ENCODE measurements around the gene VPS16.

Gene VPS16

DNA sequence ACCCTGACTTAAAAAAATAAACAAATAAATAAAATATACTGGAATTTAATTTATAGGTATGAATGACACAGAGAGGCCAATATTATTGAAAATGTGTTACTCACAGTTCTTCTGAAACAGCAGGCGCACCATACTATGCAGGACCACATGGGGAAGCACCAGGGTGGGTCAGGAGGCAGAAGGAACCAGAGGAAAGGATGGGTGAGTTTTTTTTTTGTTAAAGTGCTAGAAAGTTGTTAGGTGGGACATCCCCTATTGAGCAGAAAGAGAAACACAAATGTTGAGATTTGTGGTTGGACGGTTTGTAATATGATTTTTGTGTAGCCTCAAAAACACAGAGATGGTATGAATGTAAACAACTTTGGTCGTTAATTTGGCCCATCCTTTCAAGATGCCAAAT, 58.7 kb downstream of the VPS16 start:
- TF ChIP-seq GATA1 (IDR thresholded peaks at IDR 0.05; ENCODE audit: low read depth, low read length): no peak
- DNase-seq: no peak

DNA sequence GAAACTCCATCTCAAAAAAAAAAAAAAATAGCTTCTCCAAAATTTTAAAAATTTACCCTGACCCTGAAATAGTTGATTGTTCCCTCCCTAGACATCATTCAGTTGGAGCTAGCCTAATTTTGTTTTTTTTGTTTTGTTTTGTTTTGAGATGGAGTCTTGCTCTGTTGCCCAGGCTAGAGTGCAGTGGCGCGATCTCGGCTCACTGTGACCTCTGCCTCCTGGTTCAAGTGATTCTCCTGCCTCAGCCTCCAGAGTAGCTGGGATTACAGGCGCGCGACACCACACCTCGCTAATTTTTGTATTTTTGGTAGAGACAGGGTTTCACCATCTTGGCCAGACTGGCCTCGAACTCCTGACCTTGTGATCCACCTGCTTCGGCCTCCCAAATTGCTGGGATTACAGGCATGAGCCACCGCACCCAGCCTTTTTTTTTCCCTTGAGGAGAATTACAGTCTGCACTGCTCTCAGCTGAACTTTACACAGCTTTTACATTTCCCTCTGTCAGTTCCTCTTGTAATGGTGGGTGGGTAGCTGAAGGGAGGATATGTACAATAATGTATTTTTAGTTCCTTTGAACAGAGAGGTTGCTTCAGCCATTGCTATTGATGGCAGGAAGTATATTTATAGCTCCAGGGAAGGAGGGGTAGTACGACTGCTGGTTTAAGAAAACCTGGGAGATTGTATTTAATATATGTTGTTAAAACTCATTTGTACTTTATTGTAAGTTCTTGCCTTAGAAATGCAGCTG, 60.5 kb downstream of the VPS16 start:
- no peak for DNase-seq
- TF ChIP-seq GATA1 (IDR thresholded peaks at IDR 0.05; ENCODE audit: low read depth, low read length) (no peak), POLR2A (IDR thresholded peaks at IDR 0.05; ENCODE audit: low read length) (no peak)

DNA sequence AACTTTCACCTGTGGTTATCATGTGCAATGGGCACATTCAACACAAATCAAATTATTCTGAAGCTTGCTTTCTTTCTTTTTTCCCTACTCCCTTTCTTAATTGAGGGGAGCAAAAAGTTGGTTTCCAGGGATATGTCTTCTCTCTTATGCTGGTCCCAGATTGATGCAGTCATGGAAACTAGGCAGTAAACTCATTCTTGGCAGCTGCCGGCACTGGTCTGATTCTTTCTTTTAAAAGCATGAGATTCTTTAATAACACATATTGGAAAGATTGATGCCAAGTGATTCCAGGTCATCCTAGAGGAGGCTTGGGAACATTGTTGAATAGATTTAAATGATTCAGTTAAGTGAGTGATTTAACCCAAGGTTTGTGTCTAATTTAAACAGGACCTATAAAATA, 61.7 kb downstream of the VPS16 start:
- no peak for DNase-seq
- TF ChIP-seq GATA1 (IDR thresholded peaks at IDR 0.05; ENCODE audit: low read depth, low read length) (no peak), POLR2A (IDR thresholded peaks at IDR 0.05; ENCODE audit: low read length) (no peak)

DNA sequence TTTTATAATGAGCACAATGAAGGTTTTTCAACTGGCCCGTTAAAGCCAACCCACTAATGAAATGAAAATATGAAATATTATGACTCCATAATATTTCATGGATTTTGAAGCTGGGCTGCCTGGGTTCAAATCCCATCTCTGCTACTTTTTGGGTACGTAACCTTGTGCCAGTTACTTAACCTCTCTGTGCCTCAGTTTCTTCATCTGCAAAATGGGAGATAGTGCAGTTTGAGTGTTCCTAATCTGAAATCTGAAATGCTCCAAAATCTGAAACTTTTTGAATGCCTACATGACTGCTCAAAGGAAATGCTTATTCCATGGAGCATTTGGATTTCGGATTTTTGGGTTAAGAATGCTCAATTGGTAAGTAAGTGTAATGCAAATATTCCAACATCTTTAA, 62.3 kb downstream of the VPS16 start:
- DNase-seq: no peak

DNA sequence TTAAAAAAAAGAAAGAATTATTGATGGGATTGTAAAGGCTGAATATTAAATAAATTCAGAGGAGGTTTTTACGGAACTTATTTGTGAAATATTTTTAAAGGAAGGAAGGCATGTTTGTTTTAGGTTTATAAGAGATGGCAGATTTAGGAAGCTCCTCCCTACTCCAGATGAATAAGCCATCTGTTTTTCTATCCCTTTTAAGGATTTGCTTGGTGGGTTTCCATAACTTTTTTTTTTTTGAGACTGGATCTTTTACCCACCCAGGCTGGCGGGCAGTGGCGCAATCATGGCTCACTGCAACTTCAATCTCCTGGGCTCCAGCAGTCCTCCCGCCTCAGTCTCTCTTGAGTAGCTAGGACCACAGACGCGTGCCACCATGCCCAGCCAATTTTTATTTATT, 63.1 kb downstream of the VPS16 start:
- no peak for DNase-seq
- no peak for TF ChIP-seq POLR2A (IDR thresholded peaks at IDR 0.05; ENCODE audit: low read length)
- TF ChIP-seq GATA1 (IDR thresholded peaks at IDR 0.05; ENCODE audit: low read depth, low read length): no peak

More for the DNA sequence above, 62.3 kb downstream of the VPS16 start:
- TF ChIP-seq POLR2A (IDR thresholded peaks at IDR 0.05; ENCODE audit: low read length) (no peak), GATA1 (IDR thresholded peaks at IDR 0.05; ENCODE audit: low read depth, low read length) (no peak)

DNA sequence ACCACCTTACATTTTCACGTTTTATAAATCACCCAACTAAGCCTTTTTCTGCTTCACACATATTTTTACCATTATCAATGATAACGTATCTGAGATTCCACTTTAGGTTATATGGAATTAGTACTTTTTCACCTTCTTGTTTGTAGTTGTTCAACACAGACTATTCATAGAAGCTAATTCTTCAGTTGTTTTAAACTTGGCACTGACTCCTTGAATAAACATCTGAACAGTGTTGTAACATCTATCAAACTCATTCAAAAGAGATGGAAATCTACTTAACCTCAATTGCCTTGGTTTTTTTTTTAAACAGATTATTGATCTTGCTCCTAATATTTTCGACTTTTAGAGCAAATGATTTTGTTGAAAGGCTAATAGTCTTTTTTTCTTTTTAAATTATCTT, 67.0 kb downstream of the VPS16 start:
- DNase-seq: no peak
- no peak for TF ChIP-seq POLR2A (IDR thresholded peaks at IDR 0.05; ENCODE audit: low read length)
- TF ChIP-seq GATA1 (IDR thresholded peaks at IDR 0.05; ENCODE audit: low read depth, low read length): no peak

DNA sequence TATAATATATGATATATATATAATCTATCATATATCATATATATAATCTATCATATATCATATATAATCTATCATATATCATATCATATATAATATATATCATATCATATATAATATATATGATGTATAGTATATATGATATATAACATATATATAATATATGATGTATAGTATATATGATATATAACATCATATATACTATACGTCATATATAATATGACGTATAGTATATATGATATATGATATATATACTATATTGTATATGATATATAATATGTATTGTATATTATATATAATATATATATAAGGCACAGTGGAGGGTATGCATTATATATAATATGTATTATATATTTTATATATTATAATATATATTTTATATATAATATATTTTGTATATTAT, 69.4 kb downstream of the VPS16 start:
- no peak for DNase-seq
- TF ChIP-seq GATA1 (IDR thresholded peaks at IDR 0.05; ENCODE audit: low read depth, low read length) (no peak), POLR2A (IDR thresholded peaks at IDR 0.05; ENCODE audit: low read length) (no peak)

DNA sequence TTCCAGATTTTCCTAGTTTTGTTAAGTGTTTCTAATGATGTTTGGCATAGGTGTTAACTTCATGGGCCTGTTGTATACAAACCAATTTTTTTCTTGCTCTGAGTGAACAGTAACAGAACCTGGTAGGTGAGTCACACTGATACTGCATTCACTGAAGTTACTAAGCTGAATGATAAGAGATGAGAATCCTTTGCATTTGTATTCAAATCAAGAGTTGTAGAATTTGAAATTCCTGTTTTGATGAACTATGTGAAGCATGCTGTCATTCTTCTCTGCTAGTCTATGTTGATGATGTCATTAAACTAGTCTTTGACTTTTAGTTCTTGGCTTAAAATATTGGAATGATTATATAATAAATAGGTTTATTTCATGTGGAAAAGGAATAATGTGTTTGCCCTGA, 70.7 kb downstream of the VPS16 start:
- DNase-seq: no peak
- TF ChIP-seq GATA1 (IDR thresholded peaks at IDR 0.05; ENCODE audit: low read depth, low read length): no peak
- TF ChIP-seq POLR2A (IDR thresholded peaks at IDR 0.05; ENCODE audit: low read length): no peak

DNA sequence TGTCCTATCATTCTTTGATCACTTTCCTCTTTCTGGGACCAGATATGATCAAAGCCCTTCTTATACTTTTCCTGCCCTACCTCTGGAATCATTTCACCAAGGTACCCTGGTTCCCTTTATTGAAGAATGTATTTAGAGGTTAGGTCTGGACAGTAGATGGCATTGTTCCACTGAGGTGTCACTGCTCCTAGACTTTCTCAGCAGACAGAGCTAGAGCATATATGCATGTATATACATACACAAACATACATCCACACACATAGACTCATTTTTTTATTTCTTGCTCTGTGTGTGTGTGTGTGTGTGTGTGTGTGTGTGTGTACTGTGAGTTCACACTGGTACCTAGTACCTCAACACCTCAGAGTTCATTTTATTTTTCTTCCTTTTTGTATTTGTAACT, 73.6 kb downstream of the VPS16 start:
- peak; percentile 38 to 50 for DNase-seq
- TF ChIP-seq GATA1 (IDR thresholded peaks at IDR 0.05; ENCODE audit: low read depth, low read length): no peak
- TF ChIP-seq POLR2A (IDR thresholded peaks at IDR 0.05; ENCODE audit: low read length): no peak
